ENCODE results near the gene FGD2. TPM values are rescaled to one million over a fixed set of nuclear protein-coding genes. Genes with fewer than 3 reads are reported as not detected.

Gene FGD2
- total RNA-seq, 1 experiment from 2014 or later: 0.10 TPM

DNA sequence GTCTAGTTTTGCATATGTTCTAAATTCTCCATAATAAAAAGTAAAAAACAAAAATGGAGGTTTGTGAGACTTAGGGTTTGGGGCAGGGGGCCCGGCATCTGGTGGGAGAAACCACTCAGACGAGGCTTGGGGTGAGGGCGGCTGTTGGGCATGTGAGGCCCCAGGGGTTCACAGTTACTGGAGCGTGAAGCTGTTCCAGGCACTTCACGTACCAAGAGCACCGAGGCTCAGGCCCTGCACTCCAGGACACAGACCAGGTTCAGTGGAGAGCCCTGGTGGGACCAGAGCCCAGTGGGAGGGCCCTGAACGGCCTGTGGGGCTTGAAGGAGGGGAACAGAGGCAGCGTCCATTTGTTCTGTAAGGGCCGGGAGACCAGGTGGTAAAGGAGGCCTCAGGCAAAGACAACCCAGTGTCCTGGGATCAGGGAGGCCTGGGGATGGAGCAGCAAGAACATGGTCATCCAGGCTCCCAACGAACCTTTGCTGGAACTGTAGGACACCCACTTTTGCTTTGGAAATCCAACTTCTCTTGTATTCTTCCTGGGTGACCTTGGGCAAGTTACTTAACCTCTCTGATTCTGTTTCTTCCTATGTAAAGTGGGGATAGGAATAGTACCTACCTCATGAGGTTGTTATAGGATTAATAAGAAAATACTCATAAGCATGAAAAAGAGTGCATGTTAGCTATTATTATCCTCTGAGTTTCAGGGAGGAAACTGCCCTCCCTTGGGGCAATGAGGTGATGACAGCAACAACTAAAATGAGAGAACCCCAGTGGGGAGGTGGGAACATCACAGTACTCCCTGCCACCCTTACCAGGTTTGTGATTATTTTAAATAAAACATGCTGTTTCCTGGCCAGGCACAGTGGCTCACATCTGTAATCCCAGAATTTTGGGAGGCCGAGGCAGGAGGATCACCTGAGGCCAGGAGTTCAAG, 1.1 kb upstream of the FGD2 start:
- no peak for ATAC-seq
- BruUV-seq (replicated peaks): no TSS peak
- no peaks in the 10 kb centered on the region for H3K27me3 ChIP-seq (ENCODE audit: insufficient read depth, low read length)

More for the DNA sequence above, 1.1 kb upstream of the FGD2 start:
- Histone ChIP-seq H4K20me1 (ENCODE audit: insufficient read depth) (no peaks in the 10 kb centered on the region), H3K9me2 (ENCODE audit: insufficient read depth) (no peaks in the 10 kb centered on the region), H3K36me3 (ENCODE audit: control insufficient read depth in 1 of 2, insufficient read depth in 2 of 2, low read length in 2 of 2) (no peaks in the 10 kb centered on the region), H3K27ac (ENCODE audit: low read depth, low read length) (no peak overlapping the region), H3K9ac (ENCODE audit: low read length) (no peak overlapping the region), H3K4me1 (ENCODE audit: control insufficient read depth in 1 of 2, insufficient read depth in 2 of 2, low read length in 2 of 2) (no peaks in the 10 kb centered on the region), H2AFZ (ENCODE audit: low read depth, low read length, poor library complexity, severe bottlenecking) (no peak overlapping the region), H3K9me3 (ENCODE audit: control insufficient read depth in 1 of 2, insufficient read depth in 1 of 2, low read depth in 1 of 2, low read length in 2 of 2) (no peaks in the 10 kb centered on the region), H3K79me2 (ENCODE audit: insufficient read depth, low read length) (no peaks in the 10 kb centered on the region), H3K4me3 (replicated peaks in 1 of 2; ENCODE audit: low read depth in 1 of 2, low read length in 2 of 2) (no peak overlapping the region), H3K4me2 (ENCODE audit: low read length) (no peak overlapping the region)
- ChIA-PET RAD21 (ENCODE audit: low non-redundant PET in 1 of 2, low total read pairs in 2 of 2, uncharacterized antibody in 2 of 2, unreplicated experiment in 2 of 2) (no interaction called here), CTCF (no interaction called here), POLR2A (no interaction called here)
- intact Hi-C loops (cut with micrococcal nuclease): no loop called here
- DNase-seq (ENCODE audit: low read depth, low spot score): no peak
- TF ChIP-seq, protein P1, sequence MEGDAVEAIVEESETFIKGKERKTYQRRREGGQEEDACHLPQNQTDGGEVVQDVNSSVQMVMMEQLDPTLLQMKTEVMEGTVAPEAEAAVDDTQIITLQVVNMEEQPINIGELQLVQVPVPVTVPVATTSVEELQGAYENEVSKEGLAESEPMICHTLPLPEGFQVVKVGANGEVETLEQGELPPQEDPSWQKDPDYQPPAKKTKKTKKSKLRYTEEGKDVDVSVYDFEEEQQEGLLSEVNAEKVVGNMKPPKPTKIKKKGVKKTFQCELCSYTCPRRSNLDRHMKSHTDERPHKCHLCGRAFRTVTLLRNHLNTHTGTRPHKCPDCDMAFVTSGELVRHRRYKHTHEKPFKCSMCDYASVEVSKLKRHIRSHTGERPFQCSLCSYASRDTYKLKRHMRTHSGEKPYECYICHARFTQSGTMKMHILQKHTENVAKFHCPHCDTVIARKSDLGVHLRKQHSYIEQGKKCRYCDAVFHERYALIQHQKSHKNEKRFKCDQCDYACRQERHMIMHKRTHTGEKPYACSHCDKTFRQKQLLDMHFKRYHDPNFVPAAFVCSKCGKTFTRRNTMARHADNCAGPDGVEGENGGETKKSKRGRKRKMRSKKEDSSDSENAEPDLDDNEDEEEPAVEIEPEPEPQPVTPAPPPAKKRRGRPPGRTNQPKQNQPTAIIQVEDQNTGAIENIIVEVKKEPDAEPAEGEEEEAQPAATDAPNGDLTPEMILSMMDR (IDR thresholded peaks at IDR 0.05 in 2 of 3, conservative IDR thresholded peaks at IDR 0.05 in 1 of 3; ENCODE audit: borderline replicate concordance in 1 of 3, insufficient read depth in 1 of 3, low read depth in 2 of 3, low read length in 2 of 3): no peak
- TF ChIP-seq RAD21 (IDR thresholded peaks at IDR 0.05; ENCODE audit: low read depth): no peak
